SU-DHL-6 (cell line): ENCODE measurements around the gene ANKRD17.

ENCODE experiments used
- H2AFZ ChIP-seq: fragments of 200-600 bp; sonication (generic); 2 replicates; pipeline ENCODE4 v1.6.1; 2014; ENCODE audit warnings: low read depth, mild to moderate bottlenecking, moderate library complexity, mixed read lengths, antibody characterized with exemption, low read length; ENCODE audit not compliant: severe bottlenecking
- H3F3A ChIP-seq: fragments of 200-600 bp; shearing (Covaris generic); 2 replicates; pipeline ENCODE4 v1.6.0; 2016; ENCODE audit warnings: antibody characterized with exemption, mild to moderate bottlenecking; ENCODE audit not compliant: insufficient read depth
- H3K27ac ChIP-seq: fragments of 200-600 bp; sonication (generic); 2 replicates; pipeline ENCODE4 v1.5.1; 2016; ENCODE audit warnings: low read depth, mild to moderate bottlenecking, low read length, moderate library complexity, mixed read lengths
- H3K27me3 ChIP-seq: fragments of 200-600 bp; sonication (generic), shearing (Covaris generic); 2 replicates; pipeline ENCODE4 v1.6.0; 2014; ENCODE audit warnings: mild to moderate bottlenecking, low read length
- H3K36me3 ChIP-seq: fragments of 200-600 bp; sonication (generic); 2 replicates; pipeline ENCODE4 v1.6.1; 2014; ENCODE audit warnings: mild to moderate bottlenecking, low read length, mixed read lengths
- H3K4me2 ChIP-seq: fragments of 300-600, 200-600 bp; shearing (Covaris generic), sonication (generic); 2 replicates; pipeline ENCODE4 v1.6.0; 2014; ENCODE audit warnings: low read length, low read depth, mild to moderate bottlenecking; ENCODE audit not compliant: poor library complexity, severe bottlenecking
- H3K4me3 ChIP-seq: fragments of 200-600 bp; sonication (generic); 2 replicates; pipeline ENCODE4 v1.5.1; 2014; ENCODE audit warnings: antibody characterized with exemption, low read length, mild to moderate bottlenecking, mixed read lengths; ENCODE audit not compliant: insufficient read depth, poor library complexity, severe bottlenecking
- H3K79me2 ChIP-seq: fragments of 200-600 bp; sonication (generic); 2 replicates; pipeline ENCODE4 v1.6.1; 2014; ENCODE audit warnings: mild to moderate bottlenecking, low read length, moderate library complexity; ENCODE audit not compliant: insufficient read depth
- H3K9ac ChIP-seq: fragments of 200-600 bp; sonication (generic); 2 replicates; pipeline ENCODE4 v1.7.0; 2014; ENCODE audit warnings: mild to moderate bottlenecking, low read length
- H3K9me2 ChIP-seq: fragments of 200-600 bp; sonication (generic); replicated peaks from 2 replicates; pipeline ENCODE4 v1.6.1; 2014; ENCODE audit warnings: low read length; ENCODE audit not compliant: insufficient read depth
- H3K9me3 ChIP-seq: fragments of 200-600 bp; sonication (generic); 2 replicates; pipeline ENCODE4 v1.6.1; 2014; ENCODE audit warnings: low read length, mixed read lengths; ENCODE audit not compliant: insufficient read depth
- H4K20me1 ChIP-seq: fragments of 200-600 bp; sonication (generic); 2 replicates; pipeline ENCODE4 v1.6.1; 2014; ENCODE audit warnings: low read depth, mild to moderate bottlenecking, antibody characterized with exemption, low read length, moderate library complexity, mixed read lengths
- EZH2phosphoT487 ChIP-seq: fragments of 200-600 bp; sonication (generic), shearing (Covaris generic); conservative IDR thresholded peaks from 2 replicates; pipeline ENCODE4 v1.6.1; 2018; ENCODE audit warnings: mild to moderate bottlenecking, antibody characterized with exemption, low read length, moderate library complexity, mixed read lengths
- TF ChIP-seq, protein P1 (sequence below): fragments of 200-600 bp; sonication (generic); IDR thresholded peaks from one replicate; pipeline ENCODE4 v1.5.1; 2017; ENCODE audit warnings: antibody characterized with exemption, mild to moderate bottlenecking, low read length, moderate library complexity; ENCODE audit not compliant: insufficient read depth, poor library complexity, severe bottlenecking

Gene ANKRD17

DNA sequence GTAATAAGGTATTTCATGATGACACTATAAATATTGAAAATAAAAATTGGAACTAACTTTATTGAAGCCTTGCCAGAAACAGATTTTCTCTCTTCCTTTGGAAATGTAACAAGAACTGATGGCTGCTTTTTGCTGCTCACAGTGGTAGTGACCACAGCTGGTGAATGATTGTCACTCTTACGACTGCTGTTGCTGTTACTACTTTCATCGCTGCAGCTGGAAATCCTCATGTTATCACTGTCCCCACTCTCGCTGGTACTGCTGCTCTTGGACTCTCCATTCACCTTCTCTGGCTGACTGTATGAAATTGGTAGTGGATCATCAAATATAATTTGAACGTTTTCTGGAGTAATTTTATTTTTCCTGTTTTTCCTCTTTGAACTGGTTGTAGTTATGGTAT is 160.6 kb downstream of the ANKRD17 start:
- no peak overlapping the region for H3K9ac ChIP-seq
- H3K9me2 ChIP-seq: no peaks in the 10 kb centered on the region
- H3K27me3 ChIP-seq: no peaks in the 10 kb centered on the region
- no peak overlapping the region for H2AFZ ChIP-seq
- peaks cover 6% of the 10 kb centered on the region; the same call in 1 of the 2 replicates for H3K36me3 ChIP-seq
- H3K4me2 ChIP-seq: no peak overlapping the region
- H3K79me2 ChIP-seq: no peaks in the 10 kb centered on the region
- H4K20me1 ChIP-seq: no peaks in the 10 kb centered on the region
- H3K4me3 ChIP-seq: no peak overlapping the region
- no peaks in the 10 kb centered on the region for H3K9me3 ChIP-seq
- TF ChIP-seq, protein P1, sequence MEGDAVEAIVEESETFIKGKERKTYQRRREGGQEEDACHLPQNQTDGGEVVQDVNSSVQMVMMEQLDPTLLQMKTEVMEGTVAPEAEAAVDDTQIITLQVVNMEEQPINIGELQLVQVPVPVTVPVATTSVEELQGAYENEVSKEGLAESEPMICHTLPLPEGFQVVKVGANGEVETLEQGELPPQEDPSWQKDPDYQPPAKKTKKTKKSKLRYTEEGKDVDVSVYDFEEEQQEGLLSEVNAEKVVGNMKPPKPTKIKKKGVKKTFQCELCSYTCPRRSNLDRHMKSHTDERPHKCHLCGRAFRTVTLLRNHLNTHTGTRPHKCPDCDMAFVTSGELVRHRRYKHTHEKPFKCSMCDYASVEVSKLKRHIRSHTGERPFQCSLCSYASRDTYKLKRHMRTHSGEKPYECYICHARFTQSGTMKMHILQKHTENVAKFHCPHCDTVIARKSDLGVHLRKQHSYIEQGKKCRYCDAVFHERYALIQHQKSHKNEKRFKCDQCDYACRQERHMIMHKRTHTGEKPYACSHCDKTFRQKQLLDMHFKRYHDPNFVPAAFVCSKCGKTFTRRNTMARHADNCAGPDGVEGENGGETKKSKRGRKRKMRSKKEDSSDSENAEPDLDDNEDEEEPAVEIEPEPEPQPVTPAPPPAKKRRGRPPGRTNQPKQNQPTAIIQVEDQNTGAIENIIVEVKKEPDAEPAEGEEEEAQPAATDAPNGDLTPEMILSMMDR: no peak
- TF ChIP-seq EZH2phosphoT487: no peak
- no peaks in the 10 kb centered on the region for H3F3A ChIP-seq
- H3K27ac ChIP-seq: no peak overlapping the region

- Histone ChIP-seq H3K4me2 (no peak overlapping the region), H3K36me3 (no peaks in the 10 kb centered on the region; the same call in 1 of the 2 replicates), H3K27ac (no peak overlapping the region), H3K9me3 (no peaks in the 10 kb centered on the region), H3K27me3 (no peaks in the 10 kb centered on the region), H3K79me2 (no peaks in the 10 kb centered on the region), H3K9me2 (no peaks in the 10 kb centered on the region), H4K20me1 (no peaks in the 10 kb centered on the region), H3F3A (no peaks in the 10 kb centered on the region), H2AFZ (no peak overlapping the region), H3K4me3 (no peak overlapping the region), H3K9ac (no peak overlapping the region)
- TF ChIP-seq, protein P1: no peak
- TF ChIP-seq EZH2phosphoT487: no peak
Observed at GRCh38 chr4:73092868-73093267, 165.7 kb downstream of the ANKRD17 start.

DNA sequence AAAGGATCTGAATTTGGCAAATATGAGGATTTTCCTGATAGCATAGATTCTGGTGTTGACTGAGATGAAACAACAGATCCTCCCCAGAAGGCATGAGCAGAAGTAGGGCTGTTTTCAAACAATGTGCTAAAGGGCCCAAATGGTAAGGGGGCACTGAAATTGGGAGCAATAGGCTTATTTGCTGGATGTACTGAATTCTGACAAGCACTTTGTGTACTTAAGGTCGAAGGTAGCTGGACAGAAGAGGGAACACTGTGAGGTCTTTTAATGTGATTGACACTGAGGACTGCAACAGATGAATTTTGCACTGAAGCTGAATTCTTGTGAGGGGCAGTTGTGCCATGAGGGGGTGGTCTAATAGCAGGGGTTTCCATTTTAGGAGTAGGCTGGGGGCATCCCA is 167.9 kb downstream of the ANKRD17 start:
- Histone ChIP-seq H3K79me2 (no peaks in the 10 kb centered on the region), H3K9me3 (no peaks in the 10 kb centered on the region), H3K27ac (no peak overlapping the region), H3K9ac (no peak overlapping the region), H3F3A (no peaks in the 10 kb centered on the region), H3K4me2 (no peak overlapping the region), H2AFZ (no peak overlapping the region), H3K27me3 (no peaks in the 10 kb centered on the region), H4K20me1 (no peaks in the 10 kb centered on the region), H3K4me3 (no peak overlapping the region), H3K36me3 (no peaks in the 10 kb centered on the region), H3K9me2 (no peaks in the 10 kb centered on the region)
- no peak for TF ChIP-seq EZH2phosphoT487
- TF ChIP-seq, protein P1: no peak

DNA sequence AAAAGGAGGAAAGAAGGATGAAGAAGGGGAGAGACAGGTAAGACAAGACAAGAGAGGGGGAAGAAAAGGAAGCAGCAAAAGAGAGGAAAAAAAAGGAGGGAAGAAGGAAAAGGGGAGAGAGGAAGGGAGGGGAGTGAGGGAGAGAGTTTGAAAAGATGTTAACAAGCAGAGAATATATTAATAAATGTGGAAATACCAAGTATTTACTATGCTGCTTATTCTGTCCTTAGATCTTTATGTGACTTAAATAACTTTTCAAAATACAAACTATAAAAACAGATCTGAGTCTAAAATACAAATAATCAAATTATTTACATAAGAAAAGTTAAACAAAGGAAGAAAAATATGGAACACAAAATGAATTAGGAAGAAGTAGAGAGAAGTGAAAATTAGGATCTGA is 170.7 kb downstream of the ANKRD17 start:
- Histone ChIP-seq H4K20me1 (no peaks in the 10 kb centered on the region), H3F3A (no peaks in the 10 kb centered on the region), H3K4me3 (no peak overlapping the region), H3K27me3 (no peaks in the 10 kb centered on the region), H3K9me2 (no peaks in the 10 kb centered on the region), H3K9ac (no peak overlapping the region), H3K4me2 (no peak overlapping the region), H3K79me2 (no peaks in the 10 kb centered on the region), H3K9me3 (no peaks in the 10 kb centered on the region), H2AFZ (no peak overlapping the region), H3K36me3 (no peaks in the 10 kb centered on the region), H3K27ac (no peak overlapping the region)
- TF ChIP-seq EZH2phosphoT487: no peak
